H1 (cell line): ENCODE measurements around the gene KLF13. TPM values are rescaled to one million over a fixed set of nuclear protein-coding genes. Genes with fewer than 3 reads are reported as not detected.

ENCODE experiments used
- FOSL1 ChIP-seq: IDR thresholded peaks from 2 replicates; pipeline ENCODE4 v1.6.1; 2011; ENCODE audit warnings: mild to moderate bottlenecking, low read depth, low read length, moderate library complexity; ENCODE audit not compliant: insufficient read depth
- USF2 ChIP-seq: IDR thresholded peaks from 2 replicates; pipeline ENCODE4 v1.6.1; 2011; ENCODE audit warnings: low read length, improper control_type of control experiment
- polyA plus RNA-seq, 7 experiments: library from polyadenylated mRNA; depleted of rRNA in 3 of 7; stranded (reverse) in 5 of 7; unstranded in 2 of 7; fragments of >200 nt in 5 of 7; fragments of 200-250 nt in 2 of 7; gene quantifications; 1 replicate in 5 of 7; 2 replicates in 1 of 7; 4 replicates in 1 of 7; pipeline versions ENCODE4 v1.2.1 to v1.2.3, GENCODE V29; 2011 to 2013; ENCODE audit warnings: missing spikeins in 2 of 7, mixed read lengths in 2 of 7
- total RNA-seq: library from RNA; stranded (reverse); fragmentation: NEBNext Ultra II Directional; extraction: Animal tissue kit (Norgen Biotek cat#: 25700); gene quantifications from 2 replicates; pipeline ENCODE4 v1.2.1, GENCODE V29; 2021
- TF ChIP-seq, protein P1 (sequence below), 3 experiments: IDR thresholded peaks; 1 replicate in 2 of 3; 2 replicates in 1 of 3; pipeline versions ENCODE4 v1.5.1 to v1.6.1; 2011; ENCODE audit warnings: low read length in 3 of 3, mild to moderate bottlenecking in 3 of 3, inconsistent platforms in 2 of 3, low read depth in 1 of 3, moderate library complexity in 1 of 3; ENCODE audit not compliant: insufficient read depth in 1 of 3; ENCODE audit errors: control extremely low read depth in 1 of 3

The KLF13 gene
- total and polyA plus RNA-seq, 2 of the 8 experiments (the other 6 are each of a cell fraction or from before 2014, with no cell fraction given), result 18.3 to 33.4 TPM

DNA sequence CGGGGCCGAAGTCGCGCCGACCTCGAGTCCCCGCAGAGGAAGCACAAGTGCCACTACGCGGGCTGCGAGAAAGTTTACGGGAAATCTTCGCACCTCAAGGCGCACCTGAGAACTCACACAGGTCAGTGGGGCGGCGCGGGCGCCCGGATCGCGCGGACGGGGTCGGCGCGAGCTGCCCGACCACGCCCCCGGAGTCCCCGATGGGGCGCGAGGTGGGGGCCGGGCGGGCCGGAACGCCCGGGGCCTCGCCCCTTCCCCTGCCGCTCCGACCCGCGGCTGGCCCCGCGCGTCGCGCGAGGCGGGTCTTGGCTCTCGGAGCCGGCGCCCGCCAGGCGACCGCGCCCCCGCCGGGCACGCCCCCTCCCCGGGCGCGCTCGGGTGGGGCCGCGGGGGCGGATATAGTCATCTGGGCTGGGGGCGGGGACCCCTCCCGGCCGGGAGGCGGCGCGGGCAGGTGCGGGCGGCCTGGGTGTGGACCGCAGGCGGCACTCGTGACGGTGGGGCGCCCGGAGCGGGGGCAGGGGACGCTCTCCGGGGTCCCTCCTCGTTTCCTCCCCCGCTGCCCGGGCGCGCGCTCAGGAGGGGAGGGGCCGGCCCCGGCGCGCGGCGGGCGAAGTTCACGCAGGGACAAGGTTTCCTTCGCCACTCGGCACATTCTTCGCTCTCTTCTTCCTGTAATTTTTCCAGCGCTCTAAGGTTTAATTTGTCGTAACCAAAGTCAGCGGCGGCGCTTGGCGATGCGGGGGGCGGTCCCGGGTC, 1.2 kb downstream of the KLF13 start (continued):
- TF ChIP-seq, protein P1, sequence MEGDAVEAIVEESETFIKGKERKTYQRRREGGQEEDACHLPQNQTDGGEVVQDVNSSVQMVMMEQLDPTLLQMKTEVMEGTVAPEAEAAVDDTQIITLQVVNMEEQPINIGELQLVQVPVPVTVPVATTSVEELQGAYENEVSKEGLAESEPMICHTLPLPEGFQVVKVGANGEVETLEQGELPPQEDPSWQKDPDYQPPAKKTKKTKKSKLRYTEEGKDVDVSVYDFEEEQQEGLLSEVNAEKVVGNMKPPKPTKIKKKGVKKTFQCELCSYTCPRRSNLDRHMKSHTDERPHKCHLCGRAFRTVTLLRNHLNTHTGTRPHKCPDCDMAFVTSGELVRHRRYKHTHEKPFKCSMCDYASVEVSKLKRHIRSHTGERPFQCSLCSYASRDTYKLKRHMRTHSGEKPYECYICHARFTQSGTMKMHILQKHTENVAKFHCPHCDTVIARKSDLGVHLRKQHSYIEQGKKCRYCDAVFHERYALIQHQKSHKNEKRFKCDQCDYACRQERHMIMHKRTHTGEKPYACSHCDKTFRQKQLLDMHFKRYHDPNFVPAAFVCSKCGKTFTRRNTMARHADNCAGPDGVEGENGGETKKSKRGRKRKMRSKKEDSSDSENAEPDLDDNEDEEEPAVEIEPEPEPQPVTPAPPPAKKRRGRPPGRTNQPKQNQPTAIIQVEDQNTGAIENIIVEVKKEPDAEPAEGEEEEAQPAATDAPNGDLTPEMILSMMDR (IDR thresholded peaks at IDR 0.05; ENCODE audit: control extremely low read depth in 1 of 3, insufficient read depth in 1 of 3, low read depth in 1 of 3, low read length in 3 of 3), result no peak
- TF ChIP-seq USF2, result no peak
- no peak for TF ChIP-seq FOSL1
